Measurements from ENCODE around the gene ENTHD1. TPM values are rescaled to one million over a fixed set of nuclear protein-coding genes. Genes with fewer than 3 reads are reported as not detected.
"Not testable (repeated sequence)": the region's sequence is repeated elsewhere in the genome, so short reads cannot be mapped to it uniquely, and the experiment has no call there.

Gene ENTHD1
- total RNA-seq, 1 experiment from 2014 or later, result not detected

DNA sequence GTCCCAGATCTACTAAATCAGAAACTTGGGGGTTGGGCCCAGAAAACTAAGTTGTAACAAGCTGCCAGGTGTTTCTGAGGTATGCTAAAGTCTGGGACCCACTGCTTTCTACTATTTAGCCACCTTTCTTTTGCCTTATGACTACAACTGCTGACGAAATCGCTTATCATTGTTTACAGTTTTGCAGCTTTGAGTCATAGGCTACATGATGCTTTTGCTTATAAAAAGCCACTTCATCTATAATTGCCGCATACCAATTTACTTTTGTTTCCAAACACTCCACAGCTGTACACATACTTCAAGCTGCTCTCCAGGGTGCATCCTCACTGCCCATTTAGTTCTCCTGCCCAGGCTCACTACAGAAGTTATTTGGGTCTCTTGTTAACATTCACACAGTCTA lies 144.7 kb downstream of the ENTHD1 start:
- in situ Hi-C loops (cut with HindIII; ENCODE audit: low sequenced_read_pairs), result no loop called here
- DNase-seq (ENCODE audit: low spot score), result no peak

GRCh38 chr22:39746600-39747262 lies 146.8 kb downstream of the ENTHD1 start:
- in situ Hi-C loops (cut with HindIII; ENCODE audit: low sequenced_read_pairs), result no loop called here
- DNase-seq (ENCODE audit: low spot score), result no peak

GRCh38 chr22:39745789-39746188 lies 147.8 kb downstream of the ENTHD1 start:
- in situ Hi-C loops (cut with HindIII; ENCODE audit: low sequenced_read_pairs), result no loop called here
- DNase-seq (ENCODE audit: low spot score), result no peak

GRCh38 chr22:39744353-39744752 lies 149.2 kb downstream of the ENTHD1 start:
- DNase-seq (ENCODE audit: low spot score), result no peak
- in situ Hi-C loops (cut with HindIII; ENCODE audit: low sequenced_read_pairs), result no loop called here

GRCh38 chr22:39743935-39744334 lies 149.6 kb downstream of the ENTHD1 start:
- in situ Hi-C loops (cut with HindIII; ENCODE audit: low sequenced_read_pairs), result no loop called here
- no peak for DNase-seq (ENCODE audit: low spot score)

- no peak for DNase-seq (ENCODE audit: low spot score)
- in situ Hi-C loops (cut with HindIII; ENCODE audit: low sequenced_read_pairs), result no loop called here
These were observed 154.1 kb downstream of the ENTHD1 start for GRCh38 chr22:39739338-39740027.

DNA sequence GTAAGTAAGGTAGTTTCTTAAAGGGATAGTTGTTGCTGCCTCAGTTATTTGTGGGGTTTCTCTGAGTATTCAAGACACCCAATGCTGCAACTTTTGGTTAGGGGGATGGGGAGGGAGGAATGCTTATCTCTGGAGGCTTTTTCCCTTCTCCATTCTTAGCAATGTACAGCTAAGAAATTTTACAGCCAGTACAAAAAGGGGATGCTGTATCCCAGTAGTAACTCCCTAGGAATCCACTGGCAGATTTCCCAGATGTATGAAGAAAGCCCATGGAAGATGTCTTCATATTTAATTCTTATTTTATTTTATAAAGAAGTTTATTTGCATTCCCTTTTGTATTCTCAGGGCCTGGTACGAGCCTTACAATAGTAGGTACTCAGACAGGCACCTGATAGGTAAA lies 154.8 kb downstream of the ENTHD1 start:
- no peak for DNase-seq (ENCODE audit: low spot score)
- in situ Hi-C loops (cut with HindIII; ENCODE audit: low sequenced_read_pairs), result no loop called here

- DNase-seq (ENCODE audit: low spot score), result no peak
- in situ Hi-C loops (cut with HindIII; ENCODE audit: low sequenced_read_pairs), result no loop called here
These were observed 157.8 kb downstream of the ENTHD1 start for GRCh38 chr22:39735776-39736175.

DNA sequence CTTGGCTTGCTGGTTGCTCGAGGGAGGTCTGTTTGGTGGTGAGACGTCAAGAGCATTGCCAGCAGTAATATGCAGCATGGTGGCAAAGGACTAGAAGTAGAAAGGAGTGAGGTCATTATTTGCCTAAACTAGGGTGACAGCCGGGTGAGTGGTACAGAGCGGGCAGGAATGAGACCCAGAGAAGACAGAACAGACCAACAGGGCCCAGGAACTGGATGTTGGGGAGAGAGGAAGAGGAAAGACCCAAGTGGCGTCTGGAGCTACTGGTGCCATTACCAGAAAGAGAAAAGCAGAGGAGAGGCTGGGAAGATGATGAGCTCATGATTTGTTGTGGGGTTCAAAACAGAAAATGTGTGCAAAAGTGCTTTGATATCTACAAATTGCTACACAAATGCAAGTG lies 158.7 kb downstream of the ENTHD1 start:
- in situ Hi-C loops (cut with HindIII; ENCODE audit: low sequenced_read_pairs), result no loop called here
- no peak for DNase-seq (ENCODE audit: low spot score)

DNA sequence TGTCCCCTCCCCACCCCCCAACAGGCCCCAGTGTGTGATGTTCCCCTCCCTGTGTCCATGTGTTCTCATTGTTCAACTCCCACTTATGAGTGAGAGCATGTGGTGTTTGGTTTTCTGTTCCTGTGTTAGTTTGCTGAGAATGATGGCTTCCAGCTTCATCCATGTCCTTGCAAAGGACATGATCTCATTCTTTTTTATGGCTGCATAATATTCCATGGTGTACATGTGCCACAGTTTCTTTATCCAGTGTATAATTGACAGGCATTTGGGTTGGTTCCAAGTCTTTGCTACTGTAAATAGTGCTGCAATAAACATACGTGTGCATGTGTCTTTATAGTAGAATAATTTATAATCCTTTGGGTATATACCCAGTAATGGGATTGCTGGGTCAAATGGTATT lies 159.5 kb downstream of the ENTHD1 start:
- DNase-seq (ENCODE audit: low spot score); in situ Hi-C loops (cut with HindIII; ENCODE audit: low sequenced_read_pairs): not testable (repeated sequence)

DNA sequence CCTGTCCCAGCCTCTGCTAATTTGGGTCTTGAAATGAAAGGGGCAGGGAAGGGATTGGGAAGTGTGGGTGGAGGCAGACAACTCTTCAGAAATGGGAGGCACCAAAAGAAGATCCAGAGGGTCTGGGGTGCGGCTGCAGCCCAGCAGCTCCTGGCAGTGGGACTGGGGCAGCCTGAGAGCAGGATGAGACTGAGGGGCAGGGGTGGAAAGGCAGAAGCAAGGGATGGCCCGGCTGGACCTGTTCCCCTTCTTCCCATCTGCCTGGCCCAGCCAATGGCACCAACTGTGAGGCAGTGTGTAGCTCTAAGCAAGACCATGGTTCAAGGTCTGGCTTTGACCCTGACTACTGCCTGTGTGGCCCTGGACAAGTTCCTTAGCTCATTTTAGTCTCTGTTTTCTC lies 160.4 kb downstream of the ENTHD1 start:
- no peak for DNase-seq (ENCODE audit: low spot score)
- in situ Hi-C loops (cut with HindIII; ENCODE audit: low sequenced_read_pairs), result no loop called here

GRCh38 chr22:39732625-39733024 lies 160.9 kb downstream of the ENTHD1 start:
- in situ Hi-C loops (cut with HindIII; ENCODE audit: low sequenced_read_pairs), result no loop called here
- no peak for DNase-seq (ENCODE audit: low spot score)

GRCh38 chr22:39731881-39732555 lies 161.5 kb downstream of the ENTHD1 start:
- in situ Hi-C loops (cut with HindIII; ENCODE audit: low sequenced_read_pairs), result no loop called here
- DNase-seq (ENCODE audit: low spot score), result no peak

DNA sequence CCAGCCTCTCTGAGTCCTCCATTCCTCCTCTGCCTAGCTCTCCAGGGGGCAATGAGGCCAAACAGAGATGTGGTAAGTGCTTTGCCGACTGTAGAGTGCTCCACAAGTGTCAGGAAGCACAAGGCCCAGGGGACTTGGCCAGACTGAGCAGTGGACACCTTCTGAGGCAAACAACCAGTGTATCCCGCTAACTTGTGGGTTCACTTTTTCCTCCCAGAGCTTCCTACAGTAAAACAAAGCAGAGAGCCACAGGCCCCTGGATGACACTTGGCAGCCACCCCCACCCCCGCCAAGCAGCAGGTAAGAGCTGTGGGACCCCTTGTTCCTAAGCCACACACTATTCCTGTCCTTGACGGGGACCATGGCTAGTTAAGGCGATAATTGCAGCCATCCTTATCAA lies 162.1 kb downstream of the ENTHD1 start:
- in situ Hi-C loops (cut with HindIII; ENCODE audit: low sequenced_read_pairs), result no loop called here
- no peak for DNase-seq (ENCODE audit: low spot score)

DNA sequence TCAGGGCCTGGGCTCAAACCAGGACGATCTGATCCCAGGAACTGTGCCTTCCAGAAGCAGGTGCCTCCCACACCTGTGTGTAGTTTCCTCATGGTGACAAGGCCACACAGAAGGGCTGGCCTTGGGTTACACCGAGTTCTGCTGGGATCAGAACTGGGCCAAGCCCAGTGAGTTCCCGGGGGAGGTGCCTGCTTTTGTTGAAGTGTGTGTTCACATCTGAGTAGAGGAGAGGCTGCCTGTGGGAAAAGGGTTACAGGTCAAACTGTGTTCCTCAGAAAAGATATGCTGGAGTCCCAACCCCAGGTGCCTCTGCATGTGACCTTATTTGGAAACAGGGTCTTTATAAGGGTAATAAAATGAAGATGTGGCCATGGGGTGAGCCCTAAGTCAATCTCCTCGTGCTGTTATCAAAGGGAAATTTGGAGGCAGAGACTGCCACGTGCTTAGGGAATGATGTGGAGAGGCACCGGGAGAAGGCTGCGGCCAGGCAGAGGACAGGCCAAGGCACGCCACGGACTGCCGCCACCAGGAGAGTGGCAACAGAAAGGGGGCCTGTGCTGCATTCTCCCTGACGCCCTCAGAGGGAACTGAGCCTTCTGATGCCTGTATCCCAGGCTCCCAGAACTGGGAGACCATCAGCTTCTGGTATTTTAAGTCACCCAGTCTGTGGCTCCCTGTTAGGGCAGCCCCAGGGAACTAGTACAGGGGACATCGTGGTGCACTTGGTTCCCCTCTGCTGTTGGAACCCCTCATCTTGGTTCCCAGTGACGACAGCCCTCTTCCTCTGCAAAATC lies 164.2 kb downstream of the ENTHD1 start:
- no peak for DNase-seq (ENCODE audit: low spot score)
- in situ Hi-C loops (cut with HindIII; ENCODE audit: low sequenced_read_pairs), result no loop called here

GRCh38 chr22:39728236-39728860 lies 165.2 kb downstream of the ENTHD1 start:
- no peak for DNase-seq (ENCODE audit: low spot score)
- in situ Hi-C loops (cut with HindIII; ENCODE audit: low sequenced_read_pairs), result no loop called here

GRCh38 chr22:39727541-39727940 lies 166.0 kb downstream of the ENTHD1 start:
- in situ Hi-C loops (cut with HindIII; ENCODE audit: low sequenced_read_pairs), result no loop called here
- DNase-seq (ENCODE audit: low spot score), result no peak

DNA sequence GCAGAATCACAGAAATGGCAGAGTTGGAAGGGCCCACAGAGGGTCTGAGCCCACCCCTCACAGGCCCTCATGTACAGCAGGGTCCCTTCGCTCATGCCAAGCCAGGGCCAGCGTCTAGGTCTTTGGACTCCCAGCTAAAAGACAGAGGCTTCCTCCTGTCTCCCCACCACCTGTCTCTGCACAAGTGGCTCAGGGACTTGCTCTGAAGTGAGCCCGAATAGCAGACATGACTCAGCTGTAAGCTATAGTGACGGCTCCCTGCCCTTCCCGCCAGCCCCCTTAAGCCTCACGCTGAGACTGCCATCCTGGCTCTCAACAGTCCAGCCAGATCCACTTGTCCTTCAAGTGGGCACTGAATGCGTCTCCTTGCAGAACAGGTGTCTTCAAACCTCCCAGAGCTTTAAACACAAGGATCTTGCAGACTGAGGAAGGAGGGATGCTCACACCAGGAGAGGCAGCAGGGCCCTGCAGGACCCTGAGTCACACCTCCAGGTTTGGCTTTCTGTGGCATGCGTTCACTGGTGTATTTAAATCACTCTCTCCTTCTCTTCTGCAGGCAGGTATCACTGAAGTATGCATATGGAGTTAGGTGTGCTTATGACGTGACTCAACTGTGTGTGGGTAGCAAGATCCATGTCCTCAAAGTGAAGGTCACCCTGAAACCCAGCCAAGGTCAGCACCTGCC lies 168.1 kb downstream of the ENTHD1 start:
- in situ Hi-C loops (cut with HindIII; ENCODE audit: low sequenced_read_pairs), result no loop called here
- no peak for DNase-seq (ENCODE audit: low spot score)

DNA sequence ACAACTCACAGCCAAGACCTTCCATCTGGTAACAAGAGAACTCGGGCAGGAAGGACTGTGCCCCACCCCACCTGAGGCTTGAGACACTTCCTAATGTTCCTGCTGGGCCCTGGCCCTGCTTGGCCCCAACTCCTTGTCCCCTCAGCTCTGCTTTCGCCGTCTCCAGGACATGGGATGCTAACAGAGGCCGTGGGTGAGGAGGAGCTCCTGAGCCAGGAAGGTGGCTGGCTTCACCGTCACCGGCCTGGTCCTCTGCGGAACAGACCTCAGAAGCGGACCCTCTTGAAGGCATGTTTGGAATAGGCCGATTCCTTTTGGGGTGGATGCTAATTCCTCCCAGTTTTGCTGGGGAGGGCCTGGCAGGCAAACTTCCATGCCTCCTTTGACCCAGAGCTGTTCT lies 168.7 kb downstream of the ENTHD1 start:
- no peak for DNase-seq (ENCODE audit: low spot score)
- in situ Hi-C loops (cut with HindIII; ENCODE audit: low sequenced_read_pairs), result no loop called here
